ENCODE measurements around the gene CDCA8. TPM values are rescaled to one million over a fixed set of nuclear protein-coding genes. Genes with fewer than 3 reads are reported as not detected.

The CDCA8 gene
- total and polyA plus RNA-seq, 2 of the 8 experiments (the other 6 are each of a cell fraction or from before 2014, with no cell fraction given), result 43.9 to 46.2 TPM

DNA sequence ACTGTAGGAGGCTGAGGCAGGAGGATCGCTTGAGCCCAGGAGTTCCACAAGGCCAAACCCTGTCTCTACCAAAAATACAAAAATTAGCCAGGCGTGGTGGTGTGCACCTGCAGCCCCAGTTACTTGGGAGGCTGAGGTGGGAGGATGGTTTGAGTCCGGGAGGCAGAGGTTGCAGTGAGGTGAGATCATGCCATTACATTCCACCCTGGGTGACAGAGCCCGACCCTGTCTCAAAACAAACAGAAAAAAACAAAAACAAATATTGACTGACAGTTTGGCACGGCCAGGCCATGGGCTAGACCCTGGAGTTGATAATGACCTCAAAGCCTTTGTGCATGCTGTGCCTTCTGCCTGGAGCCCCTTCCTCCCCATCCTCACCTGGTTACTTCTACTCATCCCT is 38.4 kb upstream of the CDCA8 start:
- ChIA-PET POLR2A (ENCODE audit: partially characterized antibody) (no interaction called here), CTCF (ENCODE audit: partially characterized antibody) (interaction anchor here (0.8 to 3.1 kb wide), 4 partner anchors 12 to 51 kb away, joined by 3 to 11 read pairs (median 4); no protein-coding TSS in a partner anchor)
- Histone ChIP-seq H4K5ac (ENCODE audit: insufficient read length, low read depth, low read length) (no peak overlapping the region), H2BK20ac (ENCODE audit: low read length) (no peak overlapping the region), H2BK120ac (replicated peaks; ENCODE audit: low read depth, low read length) (no peak overlapping the region), H3K4me2 (ENCODE audit: insufficient read depth in 1 of 2, low read depth in 2 of 2, low read length in 2 of 2) (no peak overlapping the region), H2BK12ac (ENCODE audit: low read depth, low read length) (no peak overlapping the region), H3K79me1 (ENCODE audit: low read depth, low read length) (no peaks in the 10 kb centered on the region), H4K20me1 (replicated peaks in 1 of 2; ENCODE audit: control insufficient read depth in 1 of 2, insufficient read depth in 2 of 2, low read length in 2 of 2) (no peaks in the 10 kb centered on the region), H3K4me3 (ENCODE audit: extremely low read depth in 1 of 4, insufficient read depth in 2 of 4, low read depth in 3 of 4, low read length in 4 of 4) (no peak overlapping the region), H3K23ac (ENCODE audit: insufficient read length) (no peak overlapping the region), H4K91ac (replicated peaks; ENCODE audit: insufficient read length, low read length) (no peak overlapping the region), H3K4me1 (replicated peaks in 1 of 4; ENCODE audit: control insufficient read depth in 3 of 4, insufficient read depth in 4 of 4, low read length in 3 of 4) (peaks cover 0 to 2% (median 0%) of the 10 kb centered on the region in 4 experiments; a peak in 1 of 7 replicates), H3K36me3 (ENCODE audit: control insufficient read depth in 2 of 4, insufficient read depth in 4 of 4, low read length in 3 of 4) (no peaks in the 10 kb centered on the region), H3K79me2 (ENCODE audit: control insufficient read depth in 1 of 2, insufficient read depth in 2 of 2, low read length in 2 of 2) (no peaks in the 10 kb centered on the region), H3K9ac (replicated peaks in 1 of 4; ENCODE audit: extremely low read depth in 1 of 4, low read depth in 3 of 4, low read length in 3 of 4) (no peak overlapping the region), H2AK5ac (ENCODE audit: low read depth, low read length) (no peak overlapping the region), H4K8ac (ENCODE audit: extremely low read depth, insufficient read depth, low read length) (no peak overlapping the region), H3K18ac (ENCODE audit: extremely low read depth, low read length) (no peak overlapping the region), H3K27me3 (replicated peaks in 1 of 4; ENCODE audit: control insufficient read depth in 3 of 4, extremely low read depth in 1 of 4, insufficient read depth in 3 of 4, low read length in 3 of 4) (peaks cover 0 to 3% (median 3%) of the 10 kb centered on the region in 4 experiments; a peak in 3 of 7 replicates), H2BK15ac (ENCODE audit: low read length) (no peak overlapping the region), H3K9me3 (ENCODE audit: insufficient read depth in 2 of 2, low read depth in 1 of 2, low read length in 1 of 2) (no peaks in the 10 kb centered on the region), H3K14ac (ENCODE audit: insufficient read length) (no peak overlapping the region), H2BK5ac (ENCODE audit: low read depth, low read length) (no peak overlapping the region), H2AFZ (ENCODE audit: low read length) (no peak overlapping the region), H3K4ac (replicated peaks; ENCODE audit: insufficient read length, low read depth, low read length) (no peak overlapping the region), H3K27ac (ENCODE audit: low read depth, low read length) (no peak overlapping the region), H3K56ac (replicated peaks; ENCODE audit: insufficient read length, low read depth, low read length) (no peak overlapping the region), H3K23me2 (ENCODE audit: low read depth, low read length) (no peaks in the 10 kb centered on the region)
- no peak for DNase-seq (ENCODE audit: low read depth in 1 of 2, low spot score in 2 of 2)
- 80% methylated on average over 5 of the region's 5 CpGs; no CpG with 5 or more reads in 1 of the 2 experiments for WGBS, 2 experiments (ENCODE audit: extremely low coverage in 1 of 2, insufficient coverage in 1 of 2, insufficient read length in 1 of 2, insufficient replicate concordance in 2 of 2, low coverage in 1 of 2, low lambda C conversion rate in 2 of 2, missing lambda C conversion rate in 1 of 2)
- no peak for FAIRE-seq
- TF ChIP-seq TEAD4 (IDR thresholded peaks at IDR 0.05; ENCODE audit: low read depth, low read length) (no peak), HDAC6 (IDR thresholded peaks at IDR 0.05; ENCODE audit: low read depth, low read length) (no peak), TCF12 (IDR thresholded peaks at IDR 0.05; ENCODE audit: low read depth, low read length) (no peak), KDM5A (IDR thresholded peaks at IDR 0.05; ENCODE audit: low read length) (no peak), CTCF (IDR thresholded peaks at IDR 0.05; ENCODE audit: control extremely low read depth in 1 of 3, insufficient read depth in 1 of 3, low read depth in 1 of 3, low read length in 3 of 3) (no peak), GABPA (IDR thresholded peaks at IDR 0.05; ENCODE audit: borderline replicate concordance, insufficient read depth, low read length) (no peak), EZH2 (IDR thresholded peaks at IDR 0.05; ENCODE audit: low read depth, low read length, severe bottlenecking) (no peak), PHF8 (conservative IDR thresholded peaks at IDR 0.05; ENCODE audit: low read depth, low read length) (no peak), SP2 (IDR thresholded peaks at IDR 0.05; ENCODE audit: low read length) (no peak), CEBPB (IDR thresholded peaks at IDR 0.05; ENCODE audit: low read depth, low read length) (no peak), CBX5 (IDR thresholded peaks at IDR 0.05; ENCODE audit: low read depth, low read length) (no peak), BRCA1 (IDR thresholded peaks at IDR 0.05; ENCODE audit: low read depth, low read length) (no peak)

All from H1 (cell line).